GM04503 (cell line): ENCODE data around the gene CTH.
"Not testable (repeated sequence)": the region's sequence is repeated elsewhere in the genome, so short reads cannot be mapped to it uniquely, and the experiment has no call there.

Experiments
- DNase-seq: peaks from one replicate; pipeline ENCODE4 v3.0.0-alpha.2; 2012; ENCODE audit warnings: low read depth

CTH gene

DNA sequence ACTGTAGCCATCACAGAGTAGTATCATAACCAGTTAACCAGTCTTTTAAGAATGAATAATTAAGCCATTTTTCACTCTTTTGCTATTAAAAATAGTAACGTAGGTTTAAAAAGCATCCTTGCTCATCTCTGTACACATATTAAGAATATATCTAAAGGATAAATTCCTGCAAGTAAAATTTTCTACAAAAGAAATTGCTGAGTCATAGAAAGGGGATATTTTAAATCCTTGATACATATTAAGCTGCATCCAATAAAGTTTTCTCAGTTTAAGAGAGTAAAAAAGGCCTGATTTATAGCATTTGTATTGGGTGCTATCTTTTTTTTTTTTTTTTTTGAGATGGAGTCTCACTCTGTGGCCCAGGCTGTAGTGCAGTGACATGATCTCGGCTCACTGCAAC, 1.9 kb upstream of the CTH start:
- no peak for DNase-seq

DNA sequence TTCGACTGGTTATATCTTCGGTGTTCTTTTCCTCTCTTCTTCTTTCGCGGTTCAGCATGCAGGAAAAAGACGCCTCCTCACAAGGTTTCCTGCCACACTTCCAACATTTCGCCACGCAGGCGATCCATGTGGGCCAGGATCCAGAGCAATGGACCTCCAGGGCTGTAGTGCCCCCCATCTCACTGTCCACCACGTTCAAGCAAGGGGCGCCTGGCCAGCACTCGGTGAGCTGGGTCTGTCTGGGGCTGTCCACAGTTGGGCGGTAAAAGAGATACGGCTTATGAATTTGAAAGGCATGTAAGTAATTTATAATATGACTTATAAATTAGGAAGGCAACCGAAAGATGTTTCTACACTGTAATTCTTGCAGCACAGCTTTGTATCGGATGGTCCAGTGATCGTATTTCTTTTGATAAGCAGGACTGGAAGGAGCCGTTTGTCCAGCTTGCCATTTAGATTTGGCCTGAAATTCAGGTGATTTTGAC, 334 bp downstream of the CTH start:
- no peak for DNase-seq

DNA sequence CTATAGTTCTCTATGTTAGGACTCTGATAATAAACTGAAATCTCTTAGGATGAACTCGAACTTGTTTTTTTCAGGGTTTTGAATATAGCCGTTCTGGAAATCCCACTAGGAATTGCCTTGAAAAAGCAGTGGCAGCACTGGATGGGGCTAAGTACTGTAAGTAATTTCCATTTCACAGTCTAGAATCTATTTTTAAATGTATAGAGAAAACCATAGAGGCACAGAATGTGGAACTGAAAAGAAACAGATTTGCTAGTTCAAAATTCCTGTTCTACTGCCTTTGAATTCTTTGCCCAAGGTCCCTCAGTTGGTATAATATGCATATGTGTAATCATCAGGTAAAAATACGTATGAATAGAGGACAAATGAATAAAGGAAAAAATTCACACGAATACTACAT, 4.8 kb downstream of the CTH start:
- DNase-seq, result no peak

- not testable (repeated sequence) for DNase-seq
Observed at GRCh38 chr1:70418973-70419734, 8.1 kb downstream of the CTH start.

DNA sequence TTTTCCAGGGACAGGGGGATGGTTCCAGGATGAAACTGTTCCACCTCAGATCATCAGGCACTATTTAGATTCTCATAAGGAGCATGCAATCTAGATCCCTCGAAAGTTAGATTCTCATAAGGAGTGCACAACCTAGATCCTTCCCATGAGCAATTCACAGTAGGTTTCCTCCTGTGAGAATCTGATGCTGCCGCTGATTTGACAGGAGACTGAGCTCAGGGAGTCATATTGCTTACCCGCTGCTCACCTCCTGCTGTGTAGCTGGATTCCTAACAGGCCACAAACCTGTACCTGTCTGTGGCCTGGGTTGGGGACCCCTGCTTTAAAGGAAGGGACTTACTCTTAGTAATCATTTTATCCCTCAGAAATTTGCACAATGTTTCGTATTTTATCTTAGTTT, 9.3 kb downstream of the CTH start:
- DNase-seq, result no peak

DNA sequence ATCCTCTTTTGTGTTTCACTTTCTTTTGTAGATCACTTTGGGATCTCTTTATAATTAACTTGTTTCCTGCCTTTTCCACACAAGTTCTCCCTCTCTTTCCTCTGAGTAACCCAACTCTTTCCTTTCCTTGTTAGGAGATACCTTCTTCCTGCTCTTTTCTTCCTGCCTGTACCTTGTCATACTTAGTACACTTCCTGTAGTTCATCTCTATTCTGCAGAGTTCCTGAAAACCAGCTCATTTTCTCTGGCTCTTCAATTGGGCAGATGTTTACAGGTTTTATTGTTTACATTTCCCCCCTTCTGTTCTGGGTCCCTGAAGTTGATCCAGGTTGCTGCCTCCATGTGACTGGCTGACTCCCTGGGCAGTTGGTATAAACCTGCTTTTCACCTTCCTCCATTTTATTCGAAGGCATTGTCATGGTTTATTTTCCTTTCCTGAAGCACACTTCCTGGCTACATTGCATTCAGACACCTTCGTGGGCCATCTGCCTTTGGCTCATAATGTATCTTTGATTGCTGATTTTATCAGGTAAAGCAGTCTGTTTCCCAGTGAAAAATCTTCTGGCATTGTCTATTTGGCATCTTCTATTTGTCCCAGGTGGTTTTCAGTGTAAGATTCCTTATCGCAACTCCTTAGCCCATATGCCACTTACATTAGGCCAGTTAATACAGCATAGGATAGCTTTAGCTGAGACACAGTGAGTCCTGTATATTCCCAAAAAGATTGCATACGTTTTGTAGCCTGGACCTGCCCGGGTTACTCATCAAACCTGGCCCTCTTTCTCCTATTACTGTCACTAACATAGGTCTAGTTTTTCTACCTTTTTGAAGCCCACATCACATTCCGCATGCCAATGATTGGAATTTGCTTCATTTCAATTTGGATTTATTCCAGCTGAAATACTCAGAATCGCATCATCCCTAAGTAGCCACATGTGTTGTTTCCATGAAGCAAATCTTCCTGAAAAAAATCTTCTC, 15.4 kb downstream of the CTH start:
- DNase-seq, result no peak

- no peak for DNase-seq
Observed at GRCh38 chr1:70427976-70428375, 16.9 kb downstream of the CTH start.

DNA sequence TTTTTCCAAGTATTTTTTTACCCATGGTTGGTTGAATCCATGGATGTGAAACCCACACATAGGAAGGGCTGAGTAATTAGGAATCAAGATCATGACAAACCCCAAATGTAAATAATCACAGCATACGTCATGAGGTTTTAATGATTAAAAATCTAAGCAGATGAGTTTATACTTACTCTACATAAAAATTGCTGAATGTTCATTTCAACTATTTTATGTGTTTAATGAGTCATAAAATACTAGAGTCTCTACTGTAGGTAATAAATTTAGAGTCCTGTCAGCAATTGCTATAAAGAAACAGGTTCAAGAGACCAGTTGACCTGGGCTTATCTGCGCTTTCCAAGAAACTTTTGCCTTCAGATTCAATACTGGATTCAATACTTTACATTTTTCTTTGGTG, 18.2 kb downstream of the CTH start:
- no peak for DNase-seq

DNA sequence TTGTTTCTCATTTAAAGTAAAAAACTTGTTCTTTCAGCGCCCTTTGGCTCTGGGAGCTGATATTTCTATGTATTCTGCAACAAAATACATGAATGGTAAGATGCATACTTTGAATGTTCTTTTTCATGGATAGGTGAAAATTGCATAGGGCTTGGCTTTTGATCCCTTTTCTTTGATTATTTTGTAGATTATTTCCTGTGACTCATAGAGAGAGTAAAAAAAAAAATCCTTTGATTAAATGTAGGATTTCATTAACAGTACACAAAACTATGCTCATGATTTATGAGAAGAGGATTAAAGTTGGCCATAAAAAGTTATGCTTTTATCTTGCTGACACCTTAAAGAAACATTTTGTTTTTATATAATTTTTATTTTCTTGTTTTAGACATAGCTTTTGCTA, 18.7 kb downstream of the CTH start:
- DNase-seq, result no peak

GRCh38 chr1:70431317-70431716, 20.2 kb downstream of the CTH start:
- DNase-seq, result no peak

DNA sequence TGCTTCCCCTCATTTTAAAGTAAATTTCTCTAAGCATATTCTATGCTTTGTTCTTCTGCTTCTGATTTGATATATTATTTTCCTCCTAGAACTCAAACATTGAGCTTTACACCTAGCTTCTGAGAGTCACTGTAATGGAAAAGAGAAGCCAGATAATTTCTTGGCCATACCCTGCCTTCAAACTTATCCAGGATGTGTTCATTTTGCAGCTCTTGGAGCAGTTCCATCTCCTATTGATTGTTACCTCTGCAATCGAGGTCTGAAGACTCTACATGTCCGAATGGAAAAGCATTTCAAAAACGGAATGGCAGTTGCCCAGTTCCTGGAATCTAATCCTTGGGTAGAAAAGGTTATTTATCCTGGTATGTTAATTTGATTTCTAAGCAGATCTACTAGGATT, 20.8 kb downstream of the CTH start:
- DNase-seq, result no peak

- no peak for DNase-seq
Observed at GRCh38 chr1:70434253-70434859, 23.3 kb downstream of the CTH start.

GRCh38 chr1:70436622-70437251, 25.7 kb downstream of the CTH start:
- no peak for DNase-seq

DNA sequence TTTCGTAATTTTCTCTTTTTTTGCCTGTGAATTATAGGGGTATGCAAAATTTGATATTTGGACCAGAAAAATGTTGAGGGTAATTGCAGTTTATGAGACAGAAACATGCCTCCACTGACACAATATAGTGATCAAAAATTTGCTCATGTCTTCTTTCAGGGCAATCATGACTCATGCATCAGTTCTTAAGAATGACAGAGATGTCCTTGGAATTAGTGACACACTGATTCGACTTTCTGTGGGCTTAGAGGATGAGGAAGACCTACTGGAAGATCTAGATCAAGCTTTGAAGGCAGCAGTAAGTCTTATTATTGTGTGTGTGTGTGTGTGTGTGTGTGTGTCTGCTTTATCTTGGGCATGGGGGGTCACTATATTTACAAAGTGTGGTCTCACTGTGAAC, 27.5 kb downstream of the CTH start:
- DNase-seq, result no peak

DNA sequence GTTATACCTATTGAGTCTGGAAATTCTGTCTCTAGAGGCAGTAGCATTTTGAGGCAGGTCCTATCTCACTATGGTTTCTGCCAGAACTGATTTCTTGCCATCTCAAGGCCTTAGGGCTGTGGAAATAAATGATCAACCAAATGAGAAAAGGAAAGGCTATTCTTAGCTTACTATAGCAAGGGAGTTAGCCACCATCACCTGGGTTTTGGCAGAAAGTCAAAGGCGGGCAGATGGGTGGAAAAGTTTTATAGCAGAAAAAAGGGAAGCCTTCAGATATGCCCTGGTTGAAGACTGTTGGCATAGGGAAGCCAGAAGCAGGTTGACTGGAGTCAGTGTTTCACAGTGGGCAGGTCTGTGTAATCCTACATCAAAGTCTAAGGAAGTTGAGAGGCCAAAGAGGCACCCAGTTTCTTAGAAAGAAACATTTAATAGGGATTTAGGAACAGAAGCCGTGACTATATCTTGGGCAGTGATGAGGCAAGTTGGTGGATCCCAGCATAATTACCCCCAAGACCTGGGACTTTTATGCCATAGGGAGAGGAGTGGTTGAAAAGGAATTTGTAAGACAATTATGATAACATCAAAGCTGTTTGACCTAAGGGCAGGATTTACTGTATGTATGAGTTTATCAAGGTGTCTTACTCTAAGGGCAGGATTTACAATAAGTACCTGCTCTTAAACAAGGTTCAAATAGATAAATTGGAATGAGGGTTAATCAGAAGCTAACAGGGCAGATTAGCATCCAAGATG, 29.7 kb downstream of the CTH start:
- DNase-seq, result no peak

- no peak for DNase-seq
Observed at GRCh38 chr1:70441392-70442035, 30.4 kb downstream of the CTH start.

DNA sequence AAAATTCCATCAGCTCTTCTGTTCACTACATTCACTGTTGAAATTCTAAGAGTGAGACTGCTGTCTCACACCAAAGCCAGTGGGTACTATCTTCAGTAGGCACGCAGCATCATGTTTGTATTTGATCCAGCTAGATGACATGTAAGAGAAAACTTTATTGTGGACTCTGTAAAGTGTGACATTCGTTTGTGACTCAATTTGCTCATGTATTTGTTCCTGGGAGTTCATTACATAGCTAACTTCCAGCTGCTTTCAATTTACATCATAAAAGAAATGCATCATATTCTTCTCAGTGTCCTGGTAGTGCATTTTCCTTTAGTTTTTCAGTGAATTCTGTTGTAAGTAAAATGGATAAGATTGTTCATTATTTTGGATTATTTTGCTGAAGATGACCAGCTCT, 31.4 kb downstream of the CTH start:
- no peak for DNase-seq

DNA sequence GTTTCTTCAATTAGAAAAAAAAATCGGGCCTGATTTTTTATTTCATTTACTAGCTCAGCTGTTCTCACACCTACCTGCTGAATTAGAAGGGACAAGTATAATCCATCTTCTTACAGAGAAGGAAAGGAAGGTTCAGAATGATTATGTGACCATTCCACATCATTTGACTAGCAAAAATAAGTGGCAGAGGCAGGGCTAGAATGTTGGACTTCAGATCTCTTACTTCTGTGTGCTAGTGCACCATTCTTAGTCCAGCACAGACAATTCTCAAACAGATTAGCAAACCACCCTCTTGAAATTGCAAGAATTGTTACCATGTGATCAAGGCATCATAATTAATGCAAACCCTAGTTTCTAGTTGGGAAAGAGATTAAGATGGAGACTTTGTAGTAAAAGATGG, 32.7 kb downstream of the CTH start:
- DNase-seq, result no peak

DNA sequence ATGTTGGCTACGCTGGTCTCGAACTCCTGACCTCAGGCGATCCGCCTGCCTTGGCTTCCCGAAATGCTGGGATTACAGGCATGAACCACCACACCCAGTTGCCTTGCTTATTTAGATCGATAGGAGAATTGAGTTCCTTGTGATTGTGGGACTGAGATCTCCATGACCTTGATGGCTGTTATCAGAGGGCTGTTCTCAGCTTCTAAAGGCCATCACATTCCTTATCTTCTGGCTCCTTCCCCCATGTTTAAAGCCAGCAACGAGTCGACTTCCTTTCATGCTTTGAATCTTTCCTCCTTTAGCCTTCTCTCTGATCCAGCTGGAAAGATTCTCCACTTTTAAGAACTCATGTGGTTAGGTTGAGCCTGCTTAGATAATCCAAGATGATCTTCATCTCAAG, 38.0 kb downstream of the CTH start:
- DNase-seq, result no peak

DNA sequence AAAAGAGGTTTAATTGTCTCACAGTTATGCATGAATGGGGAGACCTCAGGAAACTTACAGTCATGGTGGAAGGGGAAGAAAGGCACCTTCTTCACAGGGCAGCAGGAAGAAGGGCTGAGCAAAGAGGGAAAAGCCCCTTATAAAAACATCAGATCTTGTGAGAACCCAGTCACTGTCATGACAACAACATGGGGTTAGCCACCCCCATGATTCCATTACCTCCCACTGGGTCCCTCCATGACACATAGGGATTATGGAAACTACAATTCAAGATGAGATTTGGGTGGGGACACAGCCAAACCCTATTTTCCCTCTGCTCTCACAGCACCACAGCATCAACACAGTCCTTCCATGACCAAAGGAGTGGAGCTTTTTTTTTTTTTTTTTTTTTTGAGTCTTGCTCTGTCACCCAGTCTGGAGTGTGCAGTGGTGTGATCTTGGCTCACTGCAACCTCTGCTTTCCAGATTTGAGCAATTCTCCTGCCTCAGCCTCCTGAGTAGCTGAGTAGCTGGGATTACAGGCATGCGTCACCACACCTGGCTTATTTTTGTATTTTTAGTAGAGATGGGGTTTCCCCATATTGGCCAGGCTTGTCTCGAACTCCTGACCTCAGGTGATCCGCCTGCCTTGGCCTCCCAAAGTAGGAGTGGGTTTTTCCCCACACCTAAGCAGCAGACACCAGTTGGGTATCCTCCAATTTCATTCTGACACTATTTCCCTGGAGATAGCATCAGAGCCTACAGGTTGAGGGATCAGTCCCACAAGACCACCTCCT, 41.3 kb downstream of the CTH start:
- not testable (repeated sequence) for DNase-seq
